ENCODE results near the gene PLS1.
A peak's percentile ranks its signal among the peaks of the same experiment; 100 is the strongest.

Gene PLS1

GRCh38 chr3:142656575-142656974 is 60.4 kb downstream of the PLS1 start:
- no peak overlapping the region for H3K27ac ChIP-seq
- TF ChIP-seq CTCF (conservative IDR thresholded peaks at IDR 0.05), result no peak

- H3K27ac ChIP-seq, result no peak overlapping the region
- TF ChIP-seq CTCF (conservative IDR thresholded peaks at IDR 0.05), result no peak
These were observed 60.8 kb downstream of the PLS1 start for GRCh38 chr3:142657033-142657432.

GRCh38 chr3:142660383-142660782 is 64.2 kb downstream of the PLS1 start:
- no peak for TF ChIP-seq CTCF (conservative IDR thresholded peaks at IDR 0.05)
- no peak overlapping the region for H3K27ac ChIP-seq

GRCh38 chr3:142660893-142661292 is 64.7 kb downstream of the PLS1 start:
- no peak overlapping the region for H3K27ac ChIP-seq
- no peak for TF ChIP-seq CTCF (conservative IDR thresholded peaks at IDR 0.05)

GRCh38 chr3:142663865-142664264 is 67.7 kb downstream of the PLS1 start:
- peak overlapping the region; percentile 21 for H3K27ac ChIP-seq
- TF ChIP-seq CTCF (conservative IDR thresholded peaks at IDR 0.05), result no peak

- TF ChIP-seq CTCF (conservative IDR thresholded peaks at IDR 0.05), result no peak
- peak overlapping the region; percentile 21 for H3K27ac ChIP-seq
These were observed 68.1 kb downstream of the PLS1 start for GRCh38 chr3:142664311-142664710.

GRCh38 chr3:142664819-142665218 is 68.6 kb downstream of the PLS1 start:
- no peak for TF ChIP-seq CTCF (conservative IDR thresholded peaks at IDR 0.05)

GRCh38 chr3:142670120-142670519 is 73.9 kb downstream of the PLS1 start:
- no peak for TF ChIP-seq CTCF (conservative IDR thresholded peaks at IDR 0.05)
- no peak overlapping the region for H3K27ac ChIP-seq

More at GRCh38 chr3:142664819-142665218, 68.6 kb downstream of the PLS1 start:
- H3K27ac ChIP-seq, result no peak overlapping the region
